ENCODE results near the gene STX17.

Gene STX17

DNA sequence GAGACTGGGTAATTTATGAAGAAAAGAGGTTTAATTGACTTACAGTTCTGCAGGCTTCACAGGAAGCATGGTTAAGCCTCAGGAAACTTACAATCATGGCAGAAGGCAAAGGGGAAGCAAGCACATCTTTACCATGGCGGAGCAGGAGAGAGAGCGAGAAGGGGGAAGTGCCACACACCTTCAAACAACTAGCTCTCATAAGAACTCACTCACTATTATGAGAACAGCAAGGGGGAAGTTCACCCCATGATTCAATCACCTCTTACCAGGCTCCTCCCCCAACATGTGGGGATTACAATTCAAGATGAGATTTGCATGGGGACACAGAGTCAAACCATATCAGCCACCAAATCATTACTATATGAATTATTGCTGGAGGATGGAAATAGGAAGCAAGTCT, 30.3 kb upstream of the STX17 start (continued):
- TF ChIP-seq, protein P1, sequence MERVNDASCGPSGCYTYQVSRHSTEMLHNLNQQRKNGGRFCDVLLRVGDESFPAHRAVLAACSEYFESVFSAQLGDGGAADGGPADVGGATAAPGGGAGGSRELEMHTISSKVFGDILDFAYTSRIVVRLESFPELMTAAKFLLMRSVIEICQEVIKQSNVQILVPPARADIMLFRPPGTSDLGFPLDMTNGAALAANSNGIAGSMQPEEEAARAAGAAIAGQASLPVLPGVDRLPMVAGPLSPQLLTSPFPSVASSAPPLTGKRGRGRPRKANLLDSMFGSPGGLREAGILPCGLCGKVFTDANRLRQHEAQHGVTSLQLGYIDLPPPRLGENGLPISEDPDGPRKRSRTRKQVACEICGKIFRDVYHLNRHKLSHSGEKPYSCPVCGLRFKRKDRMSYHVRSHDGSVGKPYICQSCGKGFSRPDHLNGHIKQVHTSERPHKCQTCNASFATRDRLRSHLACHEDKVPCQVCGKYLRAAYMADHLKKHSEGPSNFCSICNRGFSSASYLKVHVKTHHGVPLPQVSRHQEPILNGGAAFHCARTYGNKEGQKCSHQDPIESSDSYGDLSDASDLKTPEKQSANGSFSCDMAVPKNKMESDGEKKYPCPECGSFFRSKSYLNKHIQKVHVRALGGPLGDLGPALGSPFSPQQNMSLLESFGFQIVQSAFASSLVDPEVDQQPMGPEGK (tag by site-specific recombination; IDR thresholded peaks at IDR 0.05) = no peak
- no peak for TF ChIP-seq ZNF626 (tag by site-specific recombination; IDR thresholded peaks at IDR 0.05)
- TF ChIP-seq, protein P2, sequence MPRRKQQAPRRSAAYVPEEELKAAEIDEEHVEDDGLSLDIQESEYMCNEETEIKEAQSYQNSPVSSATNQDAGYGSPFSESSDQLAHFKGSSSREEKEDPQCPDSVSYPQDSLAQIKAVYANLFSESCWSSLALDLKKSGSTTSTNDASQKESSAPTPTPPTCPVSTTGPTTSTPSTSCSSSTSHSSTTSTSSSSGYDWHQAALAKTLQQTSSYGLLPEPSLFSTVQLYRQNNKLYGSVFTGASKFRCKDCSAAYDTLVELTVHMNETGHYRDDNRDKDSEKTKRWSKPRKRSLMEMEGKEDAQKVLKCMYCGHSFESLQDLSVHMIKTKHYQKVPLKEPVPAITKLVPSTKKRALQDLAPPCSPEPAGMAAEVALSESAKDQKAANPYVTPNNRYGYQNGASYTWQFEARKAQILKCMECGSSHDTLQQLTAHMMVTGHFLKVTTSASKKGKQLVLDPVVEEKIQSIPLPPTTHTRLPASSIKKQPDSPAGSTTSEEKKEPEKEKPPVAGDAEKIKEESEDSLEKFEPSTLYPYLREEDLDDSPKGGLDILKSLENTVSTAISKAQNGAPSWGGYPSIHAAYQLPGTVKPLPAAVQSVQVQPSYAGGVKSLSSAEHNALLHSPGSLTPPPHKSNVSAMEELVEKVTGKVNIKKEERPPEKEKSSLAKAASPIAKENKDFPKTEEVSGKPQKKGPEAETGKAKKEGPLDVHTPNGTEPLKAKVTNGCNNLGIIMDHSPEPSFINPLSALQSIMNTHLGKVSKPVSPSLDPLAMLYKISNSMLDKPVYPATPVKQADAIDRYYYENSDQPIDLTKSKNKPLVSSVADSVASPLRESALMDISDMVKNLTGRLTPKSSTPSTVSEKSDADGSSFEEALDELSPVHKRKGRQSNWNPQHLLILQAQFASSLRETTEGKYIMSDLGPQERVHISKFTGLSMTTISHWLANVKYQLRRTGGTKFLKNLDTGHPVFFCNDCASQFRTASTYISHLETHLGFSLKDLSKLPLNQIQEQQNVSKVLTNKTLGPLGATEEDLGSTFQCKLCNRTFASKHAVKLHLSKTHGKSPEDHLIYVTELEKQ (tag by site-specific recombination; IDR thresholded peaks at IDR 0.05; ENCODE audit: borderline replicate concordance) = no peak
- no peak for TF ChIP-seq ZNF555 (tag by site-specific recombination; conservative IDR thresholded peaks at IDR 0.05)
- TF ChIP-seq ZNF670 (tag by site-specific recombination; IDR thresholded peaks at IDR 0.05; ENCODE audit: low read depth) = no peak
- TF ChIP-seq, protein P3, sequence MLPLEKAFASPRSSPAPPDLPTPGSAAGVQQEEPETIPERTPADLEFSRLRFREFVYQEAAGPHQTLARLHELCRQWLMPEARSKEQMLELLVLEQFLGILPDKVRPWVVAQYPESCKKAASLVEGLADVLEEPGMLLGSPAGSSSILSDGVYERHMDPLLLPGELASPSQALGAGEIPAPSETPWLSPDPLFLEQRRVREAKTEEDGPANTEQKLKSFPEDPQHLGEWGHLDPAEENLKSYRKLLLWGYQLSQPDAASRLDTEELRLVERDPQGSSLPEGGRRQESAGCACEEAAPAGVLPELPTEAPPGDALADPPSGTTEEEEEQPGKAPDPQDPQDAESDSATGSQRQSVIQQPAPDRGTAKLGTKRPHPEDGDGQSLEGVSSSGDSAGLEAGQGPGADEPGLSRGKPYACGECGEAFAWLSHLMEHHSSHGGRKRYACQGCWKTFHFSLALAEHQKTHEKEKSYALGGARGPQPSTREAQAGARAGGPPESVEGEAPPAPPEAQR (tag by site-specific recombination; IDR thresholded peaks at IDR 0.05) = no peak
- no peak for TF ChIP-seq SP2 (tag by site-specific recombination; IDR thresholded peaks at IDR 0.05)
- TF ChIP-seq RBAK (tag by site-specific recombination; IDR thresholded peaks at IDR 0.05) = no peak

DNA sequence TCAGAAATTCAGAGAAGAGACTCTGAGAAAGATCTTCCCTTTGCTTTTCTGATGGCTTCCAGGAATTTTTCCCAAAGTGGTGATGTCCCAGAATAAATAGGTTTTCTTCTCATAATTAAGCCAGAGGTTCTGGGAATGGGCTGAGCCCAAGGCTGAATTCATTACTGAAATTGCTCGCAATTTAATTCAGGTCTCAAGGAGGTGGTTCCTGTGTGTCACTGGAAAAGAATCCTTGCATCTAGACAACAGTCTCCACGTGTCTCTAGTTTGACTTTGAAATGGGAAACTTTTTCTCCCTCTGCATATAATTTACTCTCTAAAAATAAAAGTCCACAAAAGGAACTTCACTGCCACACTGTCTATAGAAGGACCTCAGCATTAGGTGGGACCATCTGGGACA, 27.8 kb upstream of the STX17 start:
- H3K36me3 ChIP-seq (ENCODE audit: control insufficient read depth in 2 of 2, insufficient read depth in 1 of 2, low read length in 2 of 2) = no peaks in the 10 kb centered on the region
- no peak overlapping the region for H3K27ac ChIP-seq (ENCODE audit: extremely low read depth, low read depth, low read length)
- H3K4me3 ChIP-seq (ENCODE audit: low read depth, low read length) = no peak overlapping the region
- TF ChIP-seq ZNF501 (tag by site-specific recombination; IDR thresholded peaks at IDR 0.05) (no peak), ZNF155 (tag by site-specific recombination; IDR thresholded peaks at IDR 0.05) (no peak), ZIC2 (tag by site-specific recombination; IDR thresholded peaks at IDR 0.05) (no peak)
- TF ChIP-seq, protein P4, sequence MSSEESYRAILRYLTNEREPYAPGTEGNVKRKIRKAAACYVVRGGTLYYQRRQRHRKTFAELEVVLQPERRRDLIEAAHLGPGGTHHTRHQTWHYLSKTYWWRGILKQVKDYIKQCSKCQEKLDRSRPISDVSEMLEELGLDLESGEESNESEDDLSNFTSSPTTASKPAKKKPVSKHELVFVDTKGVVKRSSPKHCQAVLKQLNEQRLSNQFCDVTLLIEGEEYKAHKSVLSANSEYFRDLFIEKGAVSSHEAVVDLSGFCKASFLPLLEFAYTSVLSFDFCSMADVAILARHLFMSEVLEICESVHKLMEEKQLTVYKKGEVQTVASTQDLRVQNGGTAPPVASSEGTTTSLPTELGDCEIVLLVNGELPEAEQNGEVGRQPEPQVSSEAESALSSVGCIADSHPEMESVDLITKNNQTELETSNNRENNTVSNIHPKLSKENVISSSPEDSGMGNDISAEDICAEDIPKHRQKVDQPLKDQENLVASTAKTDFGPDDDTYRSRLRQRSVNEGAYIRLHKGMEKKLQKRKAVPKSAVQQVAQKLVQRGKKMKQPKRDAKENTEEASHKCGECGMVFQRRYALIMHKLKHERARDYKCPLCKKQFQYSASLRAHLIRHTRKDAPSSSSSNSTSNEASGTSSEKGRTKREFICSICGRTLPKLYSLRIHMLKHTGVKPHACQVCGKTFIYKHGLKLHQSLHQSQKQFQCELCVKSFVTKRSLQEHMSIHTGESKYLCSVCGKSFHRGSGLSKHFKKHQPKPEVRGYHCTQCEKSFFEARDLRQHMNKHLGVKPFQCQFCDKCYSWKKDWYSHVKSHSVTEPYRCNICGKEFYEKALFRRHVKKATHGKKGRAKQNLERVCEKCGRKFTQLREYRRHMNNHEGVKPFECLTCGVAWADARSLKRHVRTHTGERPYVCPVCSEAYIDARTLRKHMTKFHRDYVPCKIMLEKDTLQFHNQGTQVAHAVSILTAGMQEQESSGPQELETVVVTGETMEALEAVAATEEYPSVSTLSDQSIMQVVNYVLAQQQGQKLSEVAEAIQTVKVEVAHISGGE (tag by site-specific recombination; conservative IDR thresholded peaks at IDR 0.05; ENCODE audit: low read depth) = no peak
- ChIA-PET CTCF (interaction anchor here (0.6 kb wide), 2 partner anchors 8 to 101 kb away, joined by 3 to 4 read pairs; no protein-coding TSS in a partner anchor), POLR2A (no interaction called here)
- no peaks in the 10 kb centered on the region for H3K4me1 ChIP-seq (ENCODE audit: control insufficient read depth, insufficient read depth, low read length)
- no peaks in the 10 kb centered on the region for H3K9me3 ChIP-seq (ENCODE audit: control insufficient read depth, insufficient read depth, low read depth, low read length)

DNA sequence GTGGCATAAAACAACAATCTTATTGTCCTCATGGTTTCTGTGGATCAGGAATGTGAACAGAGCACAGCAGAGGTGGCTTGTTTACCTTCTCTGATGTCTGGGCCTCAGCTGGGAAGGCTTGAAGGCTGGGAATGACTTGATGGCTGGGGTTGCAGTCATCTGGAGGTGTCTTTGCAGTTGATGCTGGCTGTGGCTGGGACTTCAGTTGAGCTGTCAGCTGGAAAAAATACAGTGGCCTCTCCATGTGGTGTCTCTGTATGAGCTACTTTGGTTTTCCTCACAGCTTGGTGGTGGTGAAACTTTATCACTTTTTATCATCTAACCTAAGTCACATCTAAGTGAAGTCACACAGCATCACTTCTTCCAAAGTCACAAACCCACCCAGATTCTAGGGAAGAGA, 24.7 kb upstream of the STX17 start:
- Histone ChIP-seq H3K9me3 (ENCODE audit: control insufficient read depth, insufficient read depth, low read depth, low read length) (no peaks in the 10 kb centered on the region), H3K4me1 (ENCODE audit: control insufficient read depth, insufficient read depth, low read length) (no peaks in the 10 kb centered on the region), H3K4me3 (ENCODE audit: low read depth, low read length) (no peak overlapping the region), H3K36me3 (ENCODE audit: control insufficient read depth in 2 of 2, insufficient read depth in 1 of 2, low read length in 2 of 2) (no peaks in the 10 kb centered on the region), H3K27ac (ENCODE audit: extremely low read depth, low read depth, low read length) (no peak overlapping the region)
- ChIA-PET POLR2A (interaction anchor here (0.6 kb wide), 1 partner anchor 414 kb away, joined by 4 read pairs; no protein-coding TSS in a partner anchor), CTCF (no interaction called here)
- TF ChIP-seq, protein P5, sequence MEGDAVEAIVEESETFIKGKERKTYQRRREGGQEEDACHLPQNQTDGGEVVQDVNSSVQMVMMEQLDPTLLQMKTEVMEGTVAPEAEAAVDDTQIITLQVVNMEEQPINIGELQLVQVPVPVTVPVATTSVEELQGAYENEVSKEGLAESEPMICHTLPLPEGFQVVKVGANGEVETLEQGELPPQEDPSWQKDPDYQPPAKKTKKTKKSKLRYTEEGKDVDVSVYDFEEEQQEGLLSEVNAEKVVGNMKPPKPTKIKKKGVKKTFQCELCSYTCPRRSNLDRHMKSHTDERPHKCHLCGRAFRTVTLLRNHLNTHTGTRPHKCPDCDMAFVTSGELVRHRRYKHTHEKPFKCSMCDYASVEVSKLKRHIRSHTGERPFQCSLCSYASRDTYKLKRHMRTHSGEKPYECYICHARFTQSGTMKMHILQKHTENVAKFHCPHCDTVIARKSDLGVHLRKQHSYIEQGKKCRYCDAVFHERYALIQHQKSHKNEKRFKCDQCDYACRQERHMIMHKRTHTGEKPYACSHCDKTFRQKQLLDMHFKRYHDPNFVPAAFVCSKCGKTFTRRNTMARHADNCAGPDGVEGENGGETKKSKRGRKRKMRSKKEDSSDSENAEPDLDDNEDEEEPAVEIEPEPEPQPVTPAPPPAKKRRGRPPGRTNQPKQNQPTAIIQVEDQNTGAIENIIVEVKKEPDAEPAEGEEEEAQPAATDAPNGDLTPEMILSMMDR (tag by site-specific recombination; IDR thresholded peaks at IDR 0.05) = no peak
- TF ChIP-seq ZNF23 (tag by site-specific recombination; IDR thresholded peaks at IDR 0.05; ENCODE audit: borderline replicate concordance) = no peak
- TF ChIP-seq, protein P6, sequence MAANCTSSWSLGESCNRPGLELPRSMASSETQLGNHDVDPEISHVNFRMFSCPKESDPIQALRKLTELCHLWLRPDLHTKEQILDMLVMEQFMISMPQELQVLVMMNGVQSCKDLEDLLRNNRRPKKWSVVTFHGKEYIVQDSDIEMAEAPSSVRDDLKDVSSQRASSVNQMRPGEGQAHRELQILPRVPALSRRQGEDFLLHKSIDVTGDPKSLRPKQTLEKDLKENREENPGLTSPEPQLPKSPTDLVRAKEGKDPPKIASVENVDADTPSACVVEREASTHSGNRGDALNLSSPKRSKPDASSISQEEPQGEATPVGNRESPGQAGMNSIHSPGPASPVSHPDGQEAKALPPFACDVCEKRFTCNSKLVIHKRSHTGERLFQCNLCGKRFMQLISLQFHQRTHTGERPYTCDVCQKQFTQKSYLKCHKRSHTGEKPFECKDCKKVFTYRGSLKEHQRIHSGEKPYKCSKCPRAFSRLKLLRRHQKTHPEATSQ (tag by site-specific recombination; IDR thresholded peaks at IDR 0.05) = no peak
- no peak for TF ChIP-seq ZNF544 (tag by site-specific recombination; IDR thresholded peaks at IDR 0.05)
- TF ChIP-seq ZNF311 (tag by site-specific recombination; IDR thresholded peaks at IDR 0.05; ENCODE audit: borderline replicate concordance) = no peak
- no peak for TF ChIP-seq SETDB1 (IDR thresholded peaks at IDR 0.05; ENCODE audit: insufficient read length, low read length)
- TF ChIP-seq ZNF629 (tag by site-specific recombination; IDR thresholded peaks at IDR 0.05) = no peak
- no peak for TF ChIP-seq MYNN (tag by site-specific recombination; IDR thresholded peaks at IDR 0.05; ENCODE audit: borderline replicate concordance)
